Measurements from ENCODE around the gene REG1A. TPM values are rescaled to one million over a fixed set of nuclear protein-coding genes. Genes with fewer than 3 reads are reported as not detected.

Gene REG1A
- total and polyA plus RNA-seq, 9 donors = 0.57 TPM; not detected in 8

DNA sequence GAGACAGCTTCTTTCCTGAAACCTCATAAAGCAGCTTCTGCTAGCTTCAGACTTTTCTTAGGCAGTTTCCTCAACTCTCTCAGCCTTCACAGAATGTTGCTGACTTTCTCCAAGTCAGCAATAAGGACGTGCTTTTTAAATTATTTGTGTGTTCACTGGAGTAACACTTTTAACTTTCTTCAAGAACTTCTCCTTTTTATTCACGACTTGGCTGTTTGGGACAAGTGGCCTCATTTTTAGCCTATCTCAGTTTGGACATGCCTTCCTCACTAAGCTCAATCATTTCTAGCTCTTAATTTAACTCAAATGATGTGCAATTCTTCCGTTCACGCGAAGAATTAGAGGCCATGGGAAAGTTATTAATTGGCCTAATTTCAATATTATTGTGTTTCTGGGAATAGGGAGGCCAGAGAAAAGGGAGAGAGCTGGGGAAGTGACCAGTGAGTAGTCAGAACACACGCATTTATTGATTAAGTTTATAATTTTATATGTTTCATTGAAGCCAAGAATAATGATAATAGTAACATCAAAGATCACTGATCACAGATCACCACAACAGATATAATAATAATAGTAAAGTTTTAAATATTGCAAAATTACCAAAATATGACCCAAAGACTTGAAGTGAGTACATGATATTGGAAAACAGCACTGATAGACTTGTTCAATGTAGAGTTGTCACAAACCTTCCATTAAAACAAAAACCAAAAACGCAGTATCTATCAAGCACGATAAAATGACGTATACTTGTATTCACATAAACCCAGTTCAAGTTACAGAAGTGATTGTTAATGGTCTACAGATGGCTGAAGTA lies 4.8 kb downstream of the REG1A start:
- Histone ChIP-seq H3K4me3 (ENCODE audit: low read length) (no peak overlapping the region), H3K4me1 (ENCODE audit: control insufficient read depth, insufficient read depth, low read length) (no peaks in the 10 kb centered on the region), H3K36me3 (ENCODE audit: control insufficient read depth, insufficient read depth, low read length) (no peaks in the 10 kb centered on the region), H3K9me3 (replicated peaks; ENCODE audit: control insufficient read depth, low read depth, low read length) (peaks cover 2% of the 10 kb centered on the region), H3K27ac (ENCODE audit: low read length) (no peak overlapping the region), H3K27me3 (ENCODE audit: control insufficient read depth, insufficient read depth, low read length) (no peaks in the 10 kb centered on the region)
- no CpG with 5 or more reads among the region's 9 CpGs for WGBS (ENCODE audit: insufficient coverage)
- DNase-seq = no peak

GRCh38 chr2:79125721-79125985 lies 5.4 kb downstream of the REG1A start:
- Histone ChIP-seq H3K4me1 (ENCODE audit: control insufficient read depth, insufficient read depth, low read length) (no peaks in the 10 kb centered on the region), H3K36me3 (ENCODE audit: control insufficient read depth, insufficient read depth, low read length) (no peaks in the 10 kb centered on the region), H3K9me3 (replicated peaks; ENCODE audit: control insufficient read depth, low read depth, low read length) (peaks cover 2% of the 10 kb centered on the region), H3K27me3 (ENCODE audit: control insufficient read depth, insufficient read depth, low read length) (no peaks in the 10 kb centered on the region), H3K4me3 (ENCODE audit: low read length) (no peak overlapping the region), H3K27ac (ENCODE audit: low read length) (no peak overlapping the region)
- no peak for DNase-seq
- 86% methylated on average over 2 of the region's 3 CpGs for WGBS (ENCODE audit: insufficient coverage)

DNA sequence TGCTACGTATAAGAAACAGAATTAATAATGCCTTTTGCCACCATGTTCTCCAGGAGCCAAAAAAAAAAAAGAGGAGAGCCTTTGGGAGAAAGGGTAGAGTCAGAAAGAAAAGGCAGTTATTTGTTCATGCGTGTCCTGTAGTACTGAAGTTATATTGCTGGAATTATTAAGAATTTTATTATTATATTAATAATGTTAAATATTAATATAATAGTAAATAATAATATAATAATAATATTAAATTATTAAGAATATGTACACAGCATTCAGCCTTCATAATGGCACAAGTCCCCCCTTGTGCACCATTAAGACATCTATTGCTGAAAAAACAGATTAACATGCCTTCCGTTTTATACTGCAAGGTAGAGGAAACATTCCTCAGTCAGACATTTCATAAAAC lies 8.1 kb downstream of the REG1A start:
- WGBS (ENCODE audit: insufficient coverage) = no CpG with 5 or more reads among the region's 3 CpGs
- no peaks in the 10 kb centered on the region for H3K4me1 ChIP-seq (ENCODE audit: control insufficient read depth, insufficient read depth, low read length)
- no peak for DNase-seq
- no peaks in the 10 kb centered on the region for H3K27me3 ChIP-seq (ENCODE audit: control insufficient read depth, insufficient read depth, low read length)
- no peak overlapping the region for H3K27ac ChIP-seq (ENCODE audit: low read length)
- H3K9me3 ChIP-seq (replicated peaks; ENCODE audit: control insufficient read depth, low read depth, low read length) = peaks cover 2% of the 10 kb centered on the region
- H3K4me3 ChIP-seq (ENCODE audit: low read length) = no peak overlapping the region
- no peaks in the 10 kb centered on the region for H3K36me3 ChIP-seq (ENCODE audit: control insufficient read depth, insufficient read depth, low read length)

DNA sequence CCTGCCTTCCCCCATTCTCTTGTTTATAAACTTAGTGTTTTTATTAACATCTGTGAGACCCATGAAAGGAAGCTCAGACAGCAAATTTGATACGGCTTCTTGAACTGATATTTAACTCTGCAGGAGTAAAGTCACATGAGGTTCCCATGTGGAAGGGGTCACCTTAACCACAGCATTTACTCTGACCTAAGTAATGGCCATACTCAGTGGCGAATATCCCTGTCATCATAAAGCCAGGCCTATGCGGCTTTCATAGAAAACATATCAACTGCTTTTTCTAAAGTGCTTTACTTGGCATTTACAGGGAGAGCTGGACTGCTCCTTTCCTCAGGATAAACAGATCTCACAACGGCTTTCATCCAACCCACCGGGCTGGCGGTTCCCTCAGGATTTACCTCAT lies 9.0 kb downstream of the REG1A start:
- 67% methylated on average over 2 of the region's 6 CpGs for WGBS (ENCODE audit: insufficient coverage)
- Histone ChIP-seq H3K27ac (ENCODE audit: low read length) (no peak overlapping the region), H3K9me3 (replicated peaks; ENCODE audit: control insufficient read depth, low read depth, low read length) (peaks cover 7% of the 10 kb centered on the region), H3K4me3 (ENCODE audit: low read length) (no peak overlapping the region), H3K4me1 (ENCODE audit: control insufficient read depth, insufficient read depth, low read length) (no peaks in the 10 kb centered on the region), H3K36me3 (ENCODE audit: control insufficient read depth, insufficient read depth, low read length) (no peaks in the 10 kb centered on the region), H3K27me3 (ENCODE audit: control insufficient read depth, insufficient read depth, low read length) (no peaks in the 10 kb centered on the region)
- DNase-seq = no peak

DNA sequence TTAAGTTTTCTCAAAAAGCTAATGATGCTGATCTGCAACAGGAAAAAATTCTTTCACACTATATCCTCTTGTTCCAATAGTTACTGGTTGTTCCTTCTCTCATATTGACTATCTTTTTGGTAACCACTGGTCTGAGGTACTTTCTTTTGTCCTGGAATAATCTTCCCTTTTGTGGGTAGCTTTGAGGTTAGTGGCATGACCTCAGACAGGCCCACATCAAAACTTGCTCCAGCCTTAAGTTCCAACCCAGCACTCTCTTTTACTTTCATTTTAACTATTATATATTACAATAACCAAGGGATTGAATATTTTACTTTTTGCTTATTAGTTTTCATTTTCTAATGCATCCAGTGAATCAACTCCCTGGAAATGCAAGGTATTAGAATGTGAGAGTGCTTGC lies 9.5 kb downstream of the REG1A start:
- Histone ChIP-seq H3K27ac (ENCODE audit: low read length) (no peak overlapping the region), H3K36me3 (ENCODE audit: control insufficient read depth, insufficient read depth, low read length) (no peaks in the 10 kb centered on the region), H3K4me1 (ENCODE audit: control insufficient read depth, insufficient read depth, low read length) (no peaks in the 10 kb centered on the region), H3K4me3 (ENCODE audit: low read length) (no peak overlapping the region), H3K27me3 (ENCODE audit: control insufficient read depth, insufficient read depth, low read length) (no peaks in the 10 kb centered on the region), H3K9me3 (replicated peaks; ENCODE audit: control insufficient read depth, low read depth, low read length) (peaks cover 9% of the 10 kb centered on the region)
- DNase-seq = no peak

- Histone ChIP-seq H3K4me1 (ENCODE audit: control insufficient read depth, insufficient read depth, low read length) (no peaks in the 10 kb centered on the region), H3K4me3 (ENCODE audit: low read length) (no peak overlapping the region), H3K27me3 (ENCODE audit: control insufficient read depth, insufficient read depth, low read length) (no peaks in the 10 kb centered on the region), H3K9me3 (replicated peaks; ENCODE audit: control insufficient read depth, low read depth, low read length) (peaks cover 12% of the 10 kb centered on the region), H3K27ac (ENCODE audit: low read length) (no peak overlapping the region), H3K36me3 (ENCODE audit: control insufficient read depth, insufficient read depth, low read length) (no peaks in the 10 kb centered on the region)
- WGBS (ENCODE audit: insufficient coverage) = 81% methylated on average over 3 of the region's 4 CpGs
- no peak for DNase-seq
Observed at GRCh38 chr2:79131687-79132086, 11.4 kb downstream of the REG1A start.

DNA sequence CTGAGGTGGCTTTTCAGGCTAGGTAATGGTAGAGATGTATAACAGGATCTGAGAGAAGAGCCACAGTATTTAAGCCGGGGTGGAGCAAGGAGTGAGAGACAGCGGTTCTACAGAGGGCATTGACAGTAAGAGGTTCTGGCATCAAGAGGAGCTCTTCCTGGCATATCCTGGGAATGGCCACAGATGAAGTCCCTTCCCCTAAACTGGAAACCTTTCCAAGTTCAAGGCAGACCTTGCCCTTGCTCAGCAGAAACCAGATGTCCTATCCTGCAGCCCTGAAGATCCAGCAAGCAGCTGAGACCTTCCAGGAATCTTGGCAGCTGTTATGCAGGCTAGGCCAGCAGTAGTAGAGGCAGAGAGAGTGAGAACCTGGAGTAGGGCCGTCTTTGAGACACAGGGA lies 18.1 kb downstream of the REG1A start:
- Histone ChIP-seq H3K4me1 (ENCODE audit: control insufficient read depth, insufficient read depth, low read length) (no peaks in the 10 kb centered on the region), H3K27me3 (ENCODE audit: control insufficient read depth, insufficient read depth, low read length) (no peaks in the 10 kb centered on the region), H3K27ac (ENCODE audit: low read length) (no peak overlapping the region), H3K4me3 (ENCODE audit: low read length) (no peak overlapping the region), H3K9me3 (replicated peaks; ENCODE audit: control insufficient read depth, low read depth, low read length) (peaks cover 12% of the 10 kb centered on the region), H3K36me3 (ENCODE audit: control insufficient read depth, insufficient read depth, low read length) (no peaks in the 10 kb centered on the region)
- DNase-seq = no peak
- 86% methylated on average over 3 of the region's 3 CpGs for WGBS (ENCODE audit: insufficient coverage)

DNA sequence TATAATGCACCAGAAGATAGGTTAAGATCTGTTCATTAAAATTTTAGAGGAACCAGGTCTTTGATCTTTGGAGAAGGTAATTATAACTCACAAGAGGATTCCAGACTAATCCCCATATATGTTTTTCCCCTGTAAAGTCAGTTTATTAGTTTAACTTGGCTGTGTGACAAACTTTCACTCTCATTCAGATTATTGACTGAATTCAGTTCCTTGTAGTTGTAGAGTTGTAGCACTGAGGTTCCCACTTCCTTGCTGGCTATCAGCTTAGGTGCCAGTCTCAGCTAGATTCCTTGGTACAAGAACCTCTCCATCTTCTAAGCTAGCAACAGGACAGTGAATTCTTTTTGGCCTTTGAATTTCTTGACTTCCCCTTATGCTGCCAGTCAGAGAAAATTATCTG lies 19.1 kb downstream of the REG1A start:
- DNase-seq = no peak
- Histone ChIP-seq H3K9me3 (replicated peaks; ENCODE audit: control insufficient read depth, low read depth, low read length) (peaks cover 6% of the 10 kb centered on the region), H3K27me3 (ENCODE audit: control insufficient read depth, insufficient read depth, low read length) (no peaks in the 10 kb centered on the region), H3K4me3 (ENCODE audit: low read length) (no peak overlapping the region), H3K36me3 (ENCODE audit: control insufficient read depth, insufficient read depth, low read length) (no peaks in the 10 kb centered on the region), H3K27ac (ENCODE audit: low read length) (no peak overlapping the region), H3K4me1 (ENCODE audit: control insufficient read depth, insufficient read depth, low read length) (no peaks in the 10 kb centered on the region)

- H3K4me1 ChIP-seq (ENCODE audit: control insufficient read depth, insufficient read depth, low read length) = no peaks in the 10 kb centered on the region
- peaks cover 13% of the 10 kb centered on the region for H3K9me3 ChIP-seq (replicated peaks; ENCODE audit: control insufficient read depth, low read depth, low read length)
- 90% methylated on average over 2 of the region's 2 CpGs for WGBS (ENCODE audit: insufficient coverage)
- H3K36me3 ChIP-seq (ENCODE audit: control insufficient read depth, insufficient read depth, low read length) = no peaks in the 10 kb centered on the region
- H3K4me3 ChIP-seq (ENCODE audit: low read length) = no peak overlapping the region
- no peak overlapping the region for H3K27ac ChIP-seq (ENCODE audit: low read length)
- no peaks in the 10 kb centered on the region for H3K27me3 ChIP-seq (ENCODE audit: control insufficient read depth, insufficient read depth, low read length)
- no peak for DNase-seq
Observed at GRCh38 chr2:79155826-79156476, 35.7 kb downstream of the REG1A start.

DNA sequence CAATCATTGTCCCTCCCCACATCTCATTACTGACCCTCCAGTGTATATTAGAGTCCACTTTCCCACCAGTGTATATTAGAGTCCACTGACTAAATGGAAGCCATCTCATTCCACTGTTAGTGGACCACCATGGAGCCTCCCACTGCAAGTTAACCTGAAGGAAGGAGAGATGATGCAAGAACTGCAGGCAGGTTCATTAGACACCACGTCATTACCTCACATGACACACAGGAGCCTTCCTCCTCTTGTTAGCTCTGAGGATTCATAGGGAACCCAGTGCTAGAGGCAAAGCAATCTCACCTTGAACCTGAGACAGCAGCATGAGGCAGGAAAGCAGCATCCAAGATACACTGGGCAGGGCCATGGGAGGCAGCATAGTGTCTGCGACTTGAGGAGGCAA lies 38.7 kb downstream of the REG1A start:
- H3K27me3 ChIP-seq (ENCODE audit: control insufficient read depth, insufficient read depth, low read length) = no peaks in the 10 kb centered on the region
- no peaks in the 10 kb centered on the region for H3K36me3 ChIP-seq (ENCODE audit: control insufficient read depth, insufficient read depth, low read length)
- no peak for DNase-seq
- no peak overlapping the region for H3K4me3 ChIP-seq (ENCODE audit: low read length)
- 100% methylated on average over 1 of the region's 2 CpGs for WGBS (ENCODE audit: insufficient coverage)
- H3K9me3 ChIP-seq (replicated peaks; ENCODE audit: control insufficient read depth, low read depth, low read length) = peaks cover 13% of the 10 kb centered on the region
- no peaks in the 10 kb centered on the region for H3K4me1 ChIP-seq (ENCODE audit: control insufficient read depth, insufficient read depth, low read length)
- H3K27ac ChIP-seq (ENCODE audit: low read length) = no peak overlapping the region

GRCh38 chr2:79159653-79160052 lies 39.4 kb downstream of the REG1A start, which contains the start of gene REG3A:
Gene REG3A, minus strand, starts transcription at chr2:79159753. Its CDS starts 348 bp downstream, at chr2:79159405.
- DNase-seq = no peak
- H3K27ac ChIP-seq (ENCODE audit: low read length) = no peak within 1 kb of the TSS
- no peak within 1 kb of the TSS for H3K4me3 ChIP-seq (ENCODE audit: low read length)

More at GRCh38 chr2:79159653-79160052, 39.4 kb downstream of the REG1A start, which contains the start of gene REG3A:
- Histone ChIP-seq H3K36me3 (ENCODE audit: control insufficient read depth, insufficient read depth, low read length) (no peaks in the 10 kb centered on the region), H3K27me3 (ENCODE audit: control insufficient read depth, insufficient read depth, low read length) (no peaks in the 10 kb centered on the region), H3K4me1 (ENCODE audit: control insufficient read depth, insufficient read depth, low read length) (no peaks in the 10 kb centered on the region), H3K9me3 (replicated peaks; ENCODE audit: control insufficient read depth, low read depth, low read length) (peaks cover 13% of the 10 kb centered on the region)

All from muscle of leg (tissue), 11 donors.